HG02943 (cell line): ENCODE measurements around the gene CRTC2.
"Not testable (repeated sequence)": the region's sequence is repeated elsewhere in the genome, so short reads cannot be mapped to it uniquely, and the experiment has no call there.

Experiments
- ATAC-seq: cut with Tn5 transposase; IDR thresholded peaks from one replicate; pipeline ENCODE4 v1.9.1; 2021; ENCODE audit warnings: mild to moderate bottlenecking, low read depth, moderate library complexity; ENCODE audit not compliant: unreplicated experiment

Gene CRTC2

GRCh38 chr1:153929981-153930948, 28.1 kb downstream of the CRTC2 start:
- ATAC-seq: no peak

GRCh38 chr1:153929426-153929825, 29.0 kb downstream of the CRTC2 start:
- ATAC-seq: no peak

- ATAC-seq: no peak
Measured at GRCh38 chr1:153928791-153929341, 29.5 kb downstream of the CRTC2 start.

- no peak for ATAC-seq
Measured at GRCh38 chr1:153928245-153928644, 30.2 kb downstream of the CRTC2 start.

GRCh38 chr1:153926405-153926804, 32.0 kb downstream of the CRTC2 start:
- no peak for ATAC-seq

- ATAC-seq: peak; percentile 89
Measured at GRCh38 chr1:153922972-153923925, 35.2 kb downstream of the CRTC2 start, which contains the start of gene GATAD2B. TSS of gene GATAD2B (minus strand) at chr1:153922972. CDS start at chr1:153828347, 94,625 bp downstream.

- ATAC-seq: peak; percentile 6
Measured at GRCh38 chr1:153922076-153922971, 36.1 kb downstream of the CRTC2 start.

- ATAC-seq: no peak
Measured at GRCh38 chr1:153921803-153922075, 36.7 kb downstream of the CRTC2 start.

- no peak for ATAC-seq
Measured at GRCh38 chr1:153921080-153921802, 37.2 kb downstream of the CRTC2 start.

GRCh38 chr1:153919876-153920852, 38.2 kb downstream of the CRTC2 start:
- ATAC-seq: no peak

GRCh38 chr1:153916297-153916696, 42.1 kb downstream of the CRTC2 start:
- no peak for ATAC-seq

- no peak for ATAC-seq
Measured at GRCh38 chr1:153912349-153912748, 46.1 kb downstream of the CRTC2 start.

- ATAC-seq: not testable (repeated sequence)
Measured at GRCh38 chr1:153910560-153910959, 47.9 kb downstream of the CRTC2 start.

GRCh38 chr1:153908071-153908470, 50.3 kb downstream of the CRTC2 start:
- no peak for ATAC-seq

- ATAC-seq: no peak
Measured at GRCh38 chr1:153907134-153907533, 51.3 kb downstream of the CRTC2 start.

- no peak for ATAC-seq
Measured at GRCh38 chr1:153906396-153906795, 52.0 kb downstream of the CRTC2 start.

- ATAC-seq: not testable (repeated sequence)
Measured at GRCh38 chr1:153905908-153906307, 52.5 kb downstream of the CRTC2 start.

- ATAC-seq: no peak
Measured at GRCh38 chr1:153903841-153904455, 54.5 kb downstream of the CRTC2 start.
